GM21367 (cell line): ENCODE results near the gene ADK.

Experiments
- ATAC-seq: cut with Tn5 transposase; IDR thresholded peaks from one replicate; pipeline ENCODE4 v1.9.1; 2021; ENCODE audit not compliant: unreplicated experiment

ADK gene

DNA sequence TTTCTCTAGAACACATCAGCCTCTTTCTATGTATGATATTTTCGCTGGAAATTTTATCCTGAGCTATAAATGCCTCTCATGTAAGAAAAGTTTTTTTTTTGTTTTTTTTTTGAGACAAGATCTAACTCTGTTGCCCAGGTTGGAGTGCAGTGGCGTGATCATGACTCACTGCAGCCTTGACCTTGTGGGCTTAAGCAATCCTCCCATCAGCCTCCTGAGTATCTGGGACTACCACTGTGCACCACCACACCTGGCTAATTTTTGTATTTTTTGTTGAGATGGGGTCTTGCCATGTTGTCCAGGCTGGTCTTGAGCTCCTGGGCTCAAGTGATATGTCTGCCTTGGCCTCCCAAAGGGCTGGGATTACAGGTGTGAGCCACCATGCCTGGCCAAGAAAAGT is 80.4 kb downstream of the ADK start:
- no peak for ATAC-seq

DNA sequence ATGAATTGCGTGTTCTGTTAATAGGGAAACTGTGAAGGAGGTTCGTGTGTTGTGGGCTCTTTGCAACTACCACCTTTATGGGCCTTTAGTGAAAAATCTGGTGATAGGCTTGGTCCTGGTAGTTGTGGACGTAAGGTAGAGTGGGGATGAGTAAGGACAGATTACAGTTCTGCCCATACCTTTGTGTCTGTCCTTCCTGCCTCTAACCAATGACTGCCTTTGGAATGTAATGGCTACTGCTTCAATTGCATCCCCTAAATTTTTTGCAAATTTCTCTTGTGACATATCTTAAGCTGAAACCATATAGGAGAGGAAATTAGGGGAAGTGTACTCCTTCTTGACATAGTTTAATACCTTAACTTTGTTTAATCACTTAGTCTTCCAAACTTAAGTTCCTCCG is 82.3 kb downstream of the ADK start:
- ATAC-seq: no peak

DNA sequence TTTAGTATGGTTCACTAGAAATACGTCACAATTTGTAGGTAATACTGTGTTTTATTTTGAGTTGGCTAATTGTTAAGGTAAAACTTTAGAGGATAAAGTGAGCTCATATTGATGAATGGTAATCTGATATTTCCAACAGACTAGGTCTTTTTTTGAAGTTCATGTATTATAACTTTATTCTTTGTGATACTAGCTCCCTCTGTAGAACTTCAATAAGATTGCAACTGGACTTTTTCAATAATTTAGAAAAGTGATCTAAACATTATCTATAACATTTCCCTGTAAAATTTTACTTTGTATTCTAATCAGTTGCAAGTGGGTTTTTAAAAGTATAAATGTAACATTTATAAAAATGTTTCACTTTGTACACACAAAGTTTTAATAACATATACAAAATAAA is 83.5 kb downstream of the ADK start:
- no peak for ATAC-seq

DNA sequence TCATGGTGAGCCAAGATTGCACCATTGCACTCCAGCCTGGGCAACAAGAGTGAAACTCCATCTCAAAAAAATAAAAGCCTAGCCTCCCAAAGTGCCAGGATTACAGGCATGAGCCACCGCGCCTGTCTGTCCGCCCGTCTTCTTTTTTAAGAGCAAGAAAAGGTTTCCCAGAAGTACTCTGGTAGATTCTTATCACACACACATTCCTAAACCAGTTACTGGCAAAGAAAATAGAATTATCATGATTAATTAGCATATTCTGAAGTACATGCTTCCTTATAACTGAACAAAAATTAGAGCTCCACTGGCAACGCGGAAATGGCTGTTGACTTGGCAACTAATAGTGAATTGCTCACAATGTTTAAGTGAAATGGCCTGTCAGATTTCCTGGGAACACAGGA is 87.0 kb downstream of the ADK start:
- no peak for ATAC-seq

DNA sequence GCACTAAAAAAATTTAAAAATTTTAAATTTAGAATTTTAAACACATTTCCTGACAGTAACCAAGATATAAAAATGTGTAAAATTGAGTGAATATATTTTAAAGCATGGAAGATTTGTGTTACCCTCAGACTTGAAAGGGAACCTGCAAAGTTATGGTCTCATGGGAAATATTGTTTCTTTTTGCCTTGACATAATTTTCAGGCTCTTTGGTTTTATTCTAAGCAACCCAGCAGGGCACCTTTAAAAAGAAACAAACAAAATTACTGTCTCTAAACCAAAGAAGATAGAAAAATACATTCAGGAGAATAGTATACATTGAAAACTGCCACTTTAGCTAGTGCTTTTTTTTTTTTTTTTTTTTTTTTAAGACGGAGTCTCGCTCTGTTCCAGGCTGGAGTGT is 87.5 kb downstream of the ADK start:
- ATAC-seq: no peak

DNA sequence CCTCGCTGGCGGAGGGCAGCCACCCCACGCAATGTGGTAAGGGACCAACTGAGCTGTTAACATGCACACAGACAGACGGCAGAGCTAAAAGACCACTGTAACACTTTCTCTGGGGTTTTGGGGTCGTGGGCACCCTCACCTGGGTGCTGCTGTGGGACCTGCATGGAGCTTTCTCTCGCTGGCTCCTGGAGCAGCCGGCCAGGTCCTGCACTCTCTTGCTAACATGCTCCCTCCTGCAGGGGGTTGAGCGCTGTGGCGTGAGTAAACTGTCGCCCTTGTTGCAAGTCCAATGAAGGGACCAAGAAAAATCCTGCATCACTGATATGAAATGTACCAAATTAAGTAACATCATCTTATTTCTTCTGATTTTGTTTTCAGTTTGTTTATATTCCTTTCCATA is 92.0 kb downstream of the ADK start:
- no peak for ATAC-seq

DNA sequence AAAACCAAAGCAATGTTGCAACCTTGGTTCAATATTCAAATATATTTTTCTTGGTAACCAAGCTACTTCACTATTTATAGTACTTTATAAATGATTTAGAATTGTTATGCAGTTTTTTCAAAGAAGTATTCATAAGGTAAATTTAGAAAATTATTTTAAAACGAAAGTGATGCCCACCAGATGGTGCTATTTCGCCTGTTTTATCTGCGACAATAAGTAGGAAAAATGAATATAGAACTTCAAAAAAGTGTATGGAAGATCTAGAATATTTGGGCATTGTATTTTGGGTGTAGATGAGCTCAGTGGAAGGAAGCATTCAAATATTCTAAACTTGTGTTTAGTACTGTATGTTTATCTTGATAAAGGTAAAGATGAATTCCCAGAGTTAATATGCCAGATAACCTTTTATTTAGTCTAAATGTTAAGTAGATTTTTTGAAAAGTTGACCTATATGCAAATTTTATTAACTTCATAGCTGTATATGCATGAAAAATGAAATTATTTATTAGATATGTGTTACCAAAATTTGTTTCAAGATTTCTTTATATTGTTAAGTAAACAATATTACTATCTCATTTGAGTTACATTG is 93.2 kb downstream of the ADK start:
- no peak for ATAC-seq

DNA sequence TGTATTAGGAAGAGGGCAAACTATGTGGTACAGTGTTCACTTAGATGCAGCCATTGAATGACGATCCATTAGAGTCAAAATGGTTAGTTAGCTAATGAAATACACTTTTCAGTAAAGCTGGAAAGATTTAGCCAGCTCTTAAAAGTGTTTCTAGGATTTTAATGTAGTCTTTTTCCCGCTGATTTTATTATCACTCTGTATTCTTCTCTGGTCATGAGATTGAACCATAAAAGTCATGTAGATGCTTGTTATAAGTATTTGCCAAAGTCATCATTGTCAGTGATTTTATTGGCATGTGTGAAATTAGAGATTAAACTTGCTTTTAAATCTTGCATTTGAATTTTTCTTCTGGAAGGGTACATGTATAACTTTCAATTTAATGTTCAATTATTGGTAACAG is 93.8 kb downstream of the ADK start:
- no peak for ATAC-seq

DNA sequence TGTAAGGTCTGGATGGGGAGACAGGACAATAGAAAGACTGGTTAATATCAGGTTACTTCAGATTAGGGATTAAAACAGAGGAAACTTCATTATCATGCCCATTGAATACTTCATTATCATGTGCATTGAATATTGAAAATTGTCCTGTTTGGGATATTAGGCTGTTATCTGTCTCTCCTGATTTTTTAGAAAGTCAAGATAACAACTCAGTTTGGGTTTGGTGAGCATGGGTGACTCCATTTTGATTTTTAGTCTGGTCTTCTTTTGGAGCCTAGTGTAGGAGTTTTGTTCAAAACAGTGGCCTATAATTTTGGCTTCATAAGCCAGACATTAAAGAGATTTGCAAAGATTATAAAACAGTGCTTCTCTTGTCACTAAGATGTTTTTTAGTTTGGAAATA is 95.5 kb downstream of the ADK start:
- no peak for ATAC-seq

DNA sequence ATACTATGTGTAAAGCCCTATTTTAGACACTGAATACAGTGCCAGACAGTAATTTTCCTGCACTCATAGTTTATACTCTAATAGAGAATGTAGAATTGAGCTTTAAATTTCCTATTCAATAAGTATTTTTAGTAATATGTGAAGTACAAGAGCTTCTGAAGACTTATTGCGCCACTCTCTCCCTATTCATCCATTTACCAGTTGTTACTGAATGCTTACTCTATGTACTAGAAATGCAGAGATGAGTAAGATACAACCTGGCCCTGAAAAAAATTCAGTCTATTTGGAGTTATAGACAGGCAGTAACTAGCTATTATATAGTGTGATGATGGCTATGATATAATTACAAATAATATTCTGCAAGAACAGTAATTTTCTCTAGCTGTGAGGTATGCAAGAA is 98.8 kb downstream of the ADK start:
- no peak for ATAC-seq

DNA sequence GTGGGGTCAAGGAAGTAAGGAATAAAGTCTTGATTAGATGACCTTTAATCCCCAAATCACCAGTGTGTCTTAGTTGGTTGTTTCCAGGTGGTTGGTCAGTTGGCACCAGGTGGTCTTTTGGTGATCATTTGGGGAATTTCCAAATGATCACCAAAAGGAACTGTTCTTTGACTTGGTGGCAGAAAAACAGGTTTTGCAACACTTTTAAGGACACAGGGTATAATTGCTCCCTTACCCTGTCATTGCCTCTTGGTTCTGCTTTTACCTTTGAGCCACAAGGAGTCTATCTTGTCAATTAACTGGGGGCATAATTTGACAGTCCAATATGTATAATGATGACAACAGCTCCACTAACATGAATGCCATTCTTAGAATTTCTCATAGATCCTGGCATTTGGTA is 104.2 kb downstream of the ADK start:
- no peak for ATAC-seq

DNA sequence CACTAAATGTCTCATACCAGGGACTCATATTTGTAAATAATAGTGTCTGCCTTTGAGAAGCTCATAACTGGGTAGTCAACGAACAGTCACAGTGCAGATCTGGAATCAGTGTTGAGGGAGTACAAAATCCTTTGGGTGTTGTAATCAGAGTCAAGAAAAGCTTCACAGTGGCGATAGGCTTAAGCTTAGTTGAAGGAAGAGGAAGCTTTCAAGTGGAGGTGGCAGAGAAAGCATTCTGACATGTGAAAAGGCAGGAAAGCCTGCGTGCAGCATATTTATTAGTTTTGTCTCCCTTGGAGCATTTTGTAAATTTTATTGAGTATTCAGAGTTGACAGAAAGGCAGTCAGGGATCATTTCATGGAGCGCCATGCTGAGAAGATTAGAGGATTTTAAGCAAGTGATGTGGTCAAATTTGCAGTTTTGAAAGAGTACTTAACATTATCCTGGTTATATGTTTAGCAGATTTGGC is 104.9 kb downstream of the ADK start:
- no peak for ATAC-seq

DNA sequence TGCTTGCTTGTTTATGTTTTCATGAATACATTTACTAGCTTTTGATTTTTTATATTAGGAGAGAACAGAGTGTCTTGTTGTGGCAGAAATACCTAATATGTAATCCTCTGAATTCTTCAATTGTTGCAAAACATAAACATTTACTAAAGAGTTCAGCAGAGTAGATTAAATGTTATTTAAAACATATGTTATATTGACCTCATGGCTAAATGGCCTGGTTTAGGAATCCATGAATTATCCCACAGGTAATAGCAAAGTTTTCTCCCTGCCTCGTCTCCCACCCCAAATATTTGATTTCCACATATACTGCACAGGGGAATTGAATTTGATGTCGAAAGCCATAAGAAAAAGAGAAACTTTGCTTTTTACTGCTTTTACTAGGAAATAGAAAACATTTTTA is 111.8 kb downstream of the ADK start:
- ATAC-seq: no peak

DNA sequence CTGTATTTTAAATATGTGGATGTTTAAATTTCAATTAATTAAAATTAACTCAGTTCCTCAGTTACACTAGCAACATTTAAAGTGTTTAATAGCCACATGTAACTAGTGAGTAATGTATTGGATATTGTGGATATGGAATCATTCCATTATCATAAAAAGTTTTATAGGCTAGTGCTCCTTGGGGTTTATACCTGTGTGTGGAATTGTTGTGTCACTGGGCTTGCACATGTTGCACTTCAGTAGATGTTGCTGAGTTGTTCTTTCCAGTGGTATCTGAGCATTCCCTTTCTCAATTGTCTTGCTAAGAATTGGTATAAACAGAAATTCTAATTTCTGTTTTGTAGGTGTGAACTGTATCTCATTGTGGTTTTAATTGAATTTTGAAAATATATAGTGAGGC is 113.0 kb downstream of the ADK start:
- no peak for ATAC-seq

DNA sequence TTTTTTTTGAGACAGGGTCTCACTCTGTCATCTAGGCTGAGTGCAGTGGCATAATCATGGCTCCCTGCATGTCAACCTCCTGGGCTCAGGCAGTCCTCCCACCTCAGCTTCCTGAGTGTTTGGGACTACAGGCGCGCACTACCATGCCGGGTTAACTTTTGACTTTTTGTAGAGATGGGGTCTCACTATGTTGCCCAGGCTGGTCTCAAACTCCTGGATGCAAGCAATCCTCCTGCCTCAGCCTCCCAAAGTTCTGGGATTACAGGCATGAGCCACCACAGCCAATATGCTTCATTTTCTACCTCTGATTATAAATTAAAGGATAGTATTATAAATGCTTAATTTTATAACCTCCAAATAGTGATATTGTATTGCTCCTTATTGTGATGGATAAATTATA is 121.3 kb downstream of the ADK start:
- no peak for ATAC-seq

DNA sequence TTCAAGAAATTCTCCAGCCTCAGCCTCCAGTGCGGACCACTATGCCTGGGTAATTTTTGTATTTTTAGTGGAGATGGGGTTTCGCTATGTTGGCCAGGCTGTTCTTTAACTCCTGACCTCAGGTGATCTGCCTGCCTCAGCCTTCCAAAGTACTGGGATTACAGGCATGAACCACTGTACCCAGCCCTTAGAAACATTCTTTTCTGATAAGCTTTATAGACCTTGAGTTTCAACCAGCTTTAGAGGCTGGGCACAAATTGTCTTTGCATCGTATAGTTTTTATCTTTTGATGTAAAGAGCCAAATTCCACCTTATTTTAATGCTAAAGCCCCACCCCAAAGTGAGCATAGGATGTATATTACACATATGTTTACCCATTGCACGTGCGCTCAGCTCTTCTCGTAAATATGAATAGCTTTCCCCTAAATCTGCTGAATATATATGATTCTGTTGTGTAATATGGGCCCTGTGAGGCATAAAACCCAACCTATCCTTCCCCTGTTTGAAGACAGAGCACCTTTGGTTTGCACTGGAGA is 124.8 kb downstream of the ADK start:
- no peak for ATAC-seq

DNA sequence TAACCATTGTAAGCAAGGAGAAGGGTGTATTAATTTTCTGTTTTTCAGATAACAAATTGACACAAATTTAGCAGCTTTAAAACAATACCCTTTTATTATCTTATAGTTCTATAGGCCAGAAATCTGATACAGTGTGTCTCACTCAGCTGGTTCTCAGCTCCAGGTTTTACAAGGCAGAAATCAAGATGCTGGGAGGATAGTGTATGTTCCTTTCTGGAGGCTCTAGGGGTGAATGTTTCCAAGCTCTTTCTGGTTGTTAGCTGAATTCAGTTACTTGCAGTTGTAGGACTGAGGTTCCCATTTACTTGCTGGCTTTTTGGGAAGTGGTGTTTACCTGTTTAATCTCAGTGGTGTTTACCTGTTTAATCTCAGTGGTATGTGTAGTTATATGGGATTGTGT is 125.4 kb downstream of the ADK start:
- ATAC-seq: no peak

DNA sequence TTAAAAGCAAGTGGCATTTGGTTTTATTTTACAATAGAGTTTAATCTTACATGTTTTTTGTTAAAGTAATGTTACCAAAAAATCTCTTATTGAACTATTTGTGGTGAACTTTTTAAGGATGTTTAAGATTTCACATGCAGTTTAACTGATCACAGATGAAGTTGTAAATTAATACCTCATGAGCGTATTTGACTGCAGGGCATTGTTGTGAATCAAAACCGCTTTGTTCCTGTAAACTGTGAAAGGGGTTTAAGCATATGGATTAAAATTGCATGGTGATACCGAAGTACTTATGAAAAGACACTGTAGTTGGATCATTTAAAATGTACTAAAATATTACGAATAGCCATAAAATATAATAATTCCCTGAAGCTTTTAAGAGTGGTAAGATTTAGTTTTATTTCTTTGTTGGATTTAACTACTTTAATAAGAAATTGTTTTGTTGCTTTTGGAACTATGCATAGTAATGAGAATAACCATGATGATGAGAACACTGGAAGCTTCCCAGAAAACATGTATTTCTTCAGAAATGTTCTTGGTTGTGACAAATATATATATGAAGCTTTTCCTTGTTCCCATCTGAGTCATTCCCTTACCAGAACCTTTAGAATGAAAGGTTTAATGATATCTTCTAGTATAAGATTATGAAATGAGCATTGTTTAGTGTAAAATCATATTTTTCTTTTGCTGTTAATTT is 131.3 kb downstream of the ADK start:
- ATAC-seq: no peak

DNA sequence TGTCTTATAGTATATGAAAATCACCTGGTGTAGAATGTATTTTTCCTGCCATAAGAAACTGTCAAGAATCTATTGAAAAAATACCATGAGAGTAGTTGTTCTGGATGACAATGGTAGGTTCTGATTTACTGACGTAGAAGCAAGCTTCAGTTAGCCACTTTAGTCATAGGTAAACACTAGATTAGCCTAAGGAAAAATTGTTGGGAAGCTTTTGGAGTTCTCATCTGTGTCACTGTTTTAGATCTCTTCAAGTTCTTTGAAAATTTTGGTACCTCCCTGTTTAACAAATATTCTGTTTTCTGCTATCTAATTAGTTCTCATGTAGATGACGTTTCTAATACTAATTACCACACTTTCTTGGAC is 131.8 kb downstream of the ADK start:
- no peak for ATAC-seq

DNA sequence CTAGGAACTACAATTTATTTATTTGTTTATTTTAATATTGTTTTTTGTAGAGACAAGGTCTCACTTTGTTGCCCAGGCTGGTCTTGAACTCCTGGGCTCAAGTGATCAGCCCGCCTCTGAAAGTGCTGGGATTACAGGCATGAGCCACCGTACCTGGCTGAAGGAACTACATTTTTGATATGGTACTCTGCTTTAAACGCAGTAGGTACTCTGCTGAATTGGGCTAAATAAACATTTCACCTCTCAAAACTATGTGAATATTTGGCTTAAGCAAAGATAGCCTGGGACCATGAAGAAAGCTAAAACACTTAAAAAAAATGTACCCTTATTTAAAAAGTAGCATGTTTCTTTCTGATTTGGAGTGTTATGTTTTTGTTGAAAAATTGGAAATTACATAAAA is 138.2 kb downstream of the ADK start:
- ATAC-seq: no peak

DNA sequence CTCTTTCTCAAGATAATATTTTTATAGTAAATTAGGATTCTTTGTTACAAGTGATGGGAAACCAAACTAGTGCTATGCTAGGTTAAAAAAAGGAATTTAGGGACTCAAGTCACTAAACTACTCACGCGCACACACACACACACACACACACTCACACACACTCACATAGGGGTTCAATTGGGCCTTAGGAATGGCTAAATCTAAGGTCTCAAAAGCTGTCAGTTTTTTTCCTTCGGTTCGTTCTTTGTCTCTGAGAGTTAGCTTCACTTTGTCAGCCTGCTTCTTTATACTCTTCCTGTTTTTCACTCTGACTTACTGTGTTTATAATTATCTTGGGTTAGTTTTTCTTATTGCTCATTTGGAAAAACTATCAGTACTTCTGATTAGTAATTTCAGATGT is 138.9 kb downstream of the ADK start:
- ATAC-seq: no peak

DNA sequence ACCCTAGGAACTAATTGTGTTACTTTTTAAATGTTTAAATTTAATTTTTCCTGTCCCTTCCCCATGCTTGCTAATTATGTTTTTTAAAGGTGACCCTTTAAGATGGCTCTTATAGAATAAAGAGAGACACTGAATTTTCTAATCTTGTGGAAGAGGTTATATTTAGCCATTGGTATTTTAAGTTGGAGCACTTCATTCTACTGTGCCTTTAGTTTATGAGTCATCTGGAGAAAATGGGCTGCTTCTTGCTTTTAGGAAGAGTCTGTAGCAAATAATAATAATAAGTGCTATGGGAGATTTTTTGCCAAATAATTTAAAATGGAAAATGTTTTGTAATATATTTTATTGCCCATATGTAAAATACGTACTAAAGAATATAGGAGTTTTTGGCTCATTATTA is 139.7 kb downstream of the ADK start:
- no peak for ATAC-seq

DNA sequence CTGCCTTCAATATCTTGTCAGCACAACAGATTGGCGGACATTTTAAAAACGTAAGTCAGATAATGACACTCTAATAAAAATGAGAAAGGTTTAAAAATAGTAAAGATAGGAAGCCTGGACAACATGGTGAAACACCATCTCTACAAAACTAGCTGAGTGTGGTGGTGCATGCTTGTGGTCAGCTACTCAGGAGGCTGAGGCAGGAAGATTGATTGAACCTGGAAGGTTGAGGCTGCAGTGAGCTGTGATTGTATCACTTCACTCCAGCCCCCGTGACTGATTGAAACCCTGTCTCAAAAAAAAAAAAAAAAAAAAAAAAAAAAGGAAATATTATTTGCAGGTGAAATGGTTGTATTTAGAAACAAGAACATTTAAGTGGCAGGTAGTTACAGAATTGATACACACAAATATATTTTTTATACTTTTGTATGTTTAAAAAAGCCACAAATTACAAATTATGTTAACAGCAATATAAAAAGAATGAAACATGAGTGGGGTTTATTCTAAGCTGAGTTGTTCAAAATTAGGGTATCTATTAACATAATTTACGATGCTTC is 141.9 kb downstream of the ADK start:
- no peak for ATAC-seq
